K562 (cell line): Measurements from ENCODE around the gene KLK2. TPM values are rescaled to one million over a fixed set of nuclear protein-coding genes. Genes with fewer than 3 reads are reported as not detected.

ENCODE experiments used
- BHLHE40 ChIP-seq: IDR thresholded peaks from 2 replicates; pipeline ENCODE4 v1.6.1; 2011; ENCODE audit warnings: low read length, improper control_type of control experiment
- CBX3 ChIP-seq, 2 experiments: IDR thresholded peaks; 1 replicate in 1 of 2; 2 replicates in 1 of 2; pipeline ENCODE4 v1.6.1; 2012; ENCODE audit warnings: inconsistent platforms in 2 of 2, low read length in 2 of 2, borderline replicate concordance in 1 of 2, control low read depth in 1 of 2
- EP300 ChIP-seq: IDR thresholded peaks from 2 replicates; pipeline ENCODE4 v1.6.1; 2012; ENCODE audit warnings: low read length, improper control_type of control experiment
- GABPB1 ChIP-seq: sonication (generic); formaldehyde crosslinking; IDR thresholded peaks from 2 replicates; pipeline ENCODE4 v1.8.0; 2022; ENCODE audit warnings: mild to moderate bottlenecking, missing genetic modification reagents
- HBP1 ChIP-seq: fragments of 450-650 bp; formaldehyde crosslinking; IDR thresholded peaks from 2 replicates; pipeline ENCODE4 v1.4.0; 2022; ENCODE audit warnings: missing genetic modification characterization
- L3MBTL2 ChIP-seq: fragments of 450-650 bp; IDR thresholded peaks from 2 replicates; pipeline ENCODE4 v1.6.1; 2016; ENCODE audit warnings: mild to moderate bottlenecking, moderate library complexity
- RBBP5 ChIP-seq: fragments of 200-600 bp; sonication (generic); IDR thresholded peaks from 2 replicates; pipeline ENCODE4 v1.6.1; 2012; ENCODE audit warnings: borderline replicate concordance, mild to moderate bottlenecking, low read length, control low read depth, inconsistent platforms; ENCODE audit not compliant: insufficient read depth, poor library complexity, severe bottlenecking
- RFX1 ChIP-seq: fragments of 450-650 bp; IDR thresholded peaks from 2 replicates; pipeline ENCODE4 v1.6.1; 2016; ENCODE audit warnings: mild to moderate bottlenecking, moderate library complexity
- RREB1 ChIP-seq: fragments of 250-450 bp; sonication (Bioruptor Pico); IDR thresholded peaks from 2 replicates; pipeline ENCODE4 v1.4.0; 2020
- TRIM24 ChIP-seq, 2 experiments: fragments of 450-650 bp; IDR thresholded peaks; 2 replicates each; pipeline ENCODE4 v1.6.1; 2016
- ZNF165 ChIP-seq: fragments of 250-450 bp; sonication (Bioruptor Pico); IDR thresholded peaks from 2 replicates; pipeline ENCODE4 v1.4.0; 2020; ENCODE audit warnings: borderline replicate concordance
- polyA plus RNA-seq, 8 experiments: library from polyadenylated mRNA; depleted of rRNA in 4 of 8; stranded (reverse) in 5 of 8; unstranded in 3 of 8; fragments of >200 nt; fragmentation: Nextera tagmentation in 2 of 8; fragmentation: Illumina TruSeq in 1 of 8; extraction: Ambion mirVana in 2 of 8; extraction: Trizol in 1 of 8; gene quantifications; 2 replicates each; pipeline versions ENCODE4 v1.2.1 to v1.2.3, GENCODE V29; 2011 to 2014; ENCODE audit warnings: inconsistent platforms in 1 of 8, missing spikeins in 1 of 8
- total RNA-seq, 7 experiments: library from RNA; depleted of rRNA in 6 of 7; stranded (reverse); fragments of >200 nt in 6 of 7; fragmentation: Illumina TruSeq in 2 of 7; extraction: Trizol in 2 of 7; gene quantifications; 2 replicates each; pipeline versions ENCODE4 v1.2.1 to v1.2.3, GENCODE V29; 2011 to 2021; ENCODE audit warnings: low replicate concordance in 1 of 7
- TF ChIP-seq, protein P1 (sequence below), 2 experiments: IDR thresholded peaks in 1 of 2; conservative IDR thresholded peaks in 1 of 2; 2 replicates each; pipeline ENCODE4 v1.6.1; 2016; ENCODE audit warnings: low read depth in 2 of 2, mild to moderate bottlenecking in 1 of 2, missing compliant biosample characterization in 1 of 2, missing genetic modification characterization in 1 of 2, moderate library complexity in 1 of 2
- TF ChIP-seq, protein P2 (sequence below): fragments of 200-800 bp; sonication (Bioruptor generic); IDR thresholded peaks from 2 replicates; pipeline ENCODE4 v1.6.1; 2017; ENCODE audit warnings: missing genetic modification characterization, missing compliant biosample characterization
- TF ChIP-seq, protein P3 (sequence below), 2 experiments: fragments of 250-450 bp in 1 of 2; fragments of 450-650 bp in 1 of 2; sonication (Bioruptor Pico) in 1 of 2; IDR thresholded peaks; 2 replicates each; pipeline versions ENCODE4 v1.6.1 to v1.8.0; 2016 to 2021; ENCODE audit warnings: mild to moderate bottlenecking in 2 of 2, moderate library complexity in 2 of 2, missing compliant biosample characterization in 1 of 2, missing genetic modification characterization in 1 of 2

KLK2 gene
- total and polyA plus RNA-seq, 9 of the 15 experiments (the other 6 are each of a cell fraction or from before 2014, with no cell fraction given): 0.11 to 0.47 (median 0.23) TPM; not detected in 1

- TF ChIP-seq, protein P1, sequence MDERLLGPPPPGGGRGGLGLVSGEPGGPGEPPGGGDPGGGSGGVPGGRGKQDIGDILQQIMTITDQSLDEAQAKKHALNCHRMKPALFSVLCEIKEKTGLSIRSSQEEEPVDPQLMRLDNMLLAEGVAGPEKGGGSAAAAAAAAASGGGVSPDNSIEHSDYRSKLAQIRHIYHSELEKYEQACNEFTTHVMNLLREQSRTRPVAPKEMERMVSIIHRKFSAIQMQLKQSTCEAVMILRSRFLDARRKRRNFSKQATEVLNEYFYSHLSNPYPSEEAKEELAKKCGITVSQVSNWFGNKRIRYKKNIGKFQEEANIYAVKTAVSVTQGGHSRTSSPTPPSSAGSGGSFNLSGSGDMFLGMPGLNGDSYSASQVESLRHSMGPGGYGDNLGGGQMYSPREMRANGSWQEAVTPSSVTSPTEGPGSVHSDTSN (CRISPR knock-in tag; IDR thresholded peaks at IDR 0.05; ENCODE audit: low read depth): no peak
- TF ChIP-seq, protein P1 (tag; conservative IDR thresholded peaks at IDR 0.05; ENCODE audit: low read depth): no peak
- TF ChIP-seq RBBP5: no peak
- no peak for TF ChIP-seq ZNF165
- TF ChIP-seq EP300: no peak
- peak in 1 of 2 experiments; percentile 75; a peak in 2 of 3 replicates for TF ChIP-seq CBX3 (IDR thresholded peaks at IDR 0.05; ENCODE audit: borderline replicate concordance in 1 of 2, low read length in 2 of 2)
- no peak for TF ChIP-seq BHLHE40
- TF ChIP-seq GABPB1 (CRISPR knock-in tag): peak; percentile 70; the same call in 1 of the 2 replicates
- TF ChIP-seq L3MBTL2: no peak
- TF ChIP-seq RREB1: no peak
- TF ChIP-seq, protein P2, sequence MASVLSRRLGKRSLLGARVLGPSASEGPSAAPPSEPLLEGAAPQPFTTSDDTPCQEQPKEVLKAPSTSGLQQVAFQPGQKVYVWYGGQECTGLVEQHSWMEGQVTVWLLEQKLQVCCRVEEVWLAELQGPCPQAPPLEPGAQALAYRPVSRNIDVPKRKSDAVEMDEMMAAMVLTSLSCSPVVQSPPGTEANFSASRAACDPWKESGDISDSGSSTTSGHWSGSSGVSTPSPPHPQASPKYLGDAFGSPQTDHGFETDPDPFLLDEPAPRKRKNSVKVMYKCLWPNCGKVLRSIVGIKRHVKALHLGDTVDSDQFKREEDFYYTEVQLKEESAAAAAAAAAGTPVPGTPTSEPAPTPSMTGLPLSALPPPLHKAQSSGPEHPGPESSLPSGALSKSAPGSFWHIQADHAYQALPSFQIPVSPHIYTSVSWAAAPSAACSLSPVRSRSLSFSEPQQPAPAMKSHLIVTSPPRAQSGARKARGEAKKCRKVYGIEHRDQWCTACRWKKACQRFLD: peak; percentile 39; the same call in 1 of the 2 replicates
- TF ChIP-seq, protein P3, sequence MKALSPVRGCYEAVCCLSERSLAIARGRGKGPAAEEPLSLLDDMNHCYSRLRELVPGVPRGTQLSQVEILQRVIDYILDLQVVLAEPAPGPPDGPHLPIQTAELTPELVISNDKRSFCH (CRISPR knock-in tag; IDR thresholded peaks at IDR 0.05): no peak
- TF ChIP-seq, protein P3 (tag; IDR thresholded peaks at IDR 0.05): peak; percentile 55; the same call in 1 of the 2 replicates
- peak; percentile 65 for TF ChIP-seq RFX1
- no peak for TF ChIP-seq HBP1 (CRISPR knock-in tag)
- TF ChIP-seq TRIM24 (IDR thresholded peaks at IDR 0.05): no peak
Measured at GRCh38 chr19:50899569-50899968, 26.3 kb downstream of the KLK2 start (continued).
